Immature natural killer cell (primary cell): ENCODE results near the gene IRF2BP1. TPM values are rescaled to one million over a fixed set of nuclear protein-coding genes. Genes with fewer than 3 reads are reported as not detected.
"Not testable (repeated sequence)": the region's sequence is repeated elsewhere in the genome, so short reads cannot be mapped to it uniquely, and the experiment has no call there.

ENCODE experiments used
- DNase-seq, 3 donors: peaks; one replicate each; pipeline ENCODE4 v3.0.0; 2022; ENCODE audit warnings: mixed read lengths in 1 of 3
- H3K27ac Mint-ChIP-seq, 6 donors: one replicate each; pipeline ENCODE4 v1.8.0; 2020; ENCODE audit warnings: mixed read lengths in 6 of 6, mild to moderate bottlenecking in 5 of 6, inconsistent platforms in 4 of 6, moderate library complexity in 3 of 6
- H3K27me3 Mint-ChIP-seq, 3 donors: one replicate each; pipeline ENCODE4 v1.8.0; 2020 to 2021; ENCODE audit warnings: low read depth in 3 of 3, mild to moderate bottlenecking in 3 of 3, mixed read lengths in 3 of 3, moderate library complexity in 3 of 3, inconsistent platforms in 1 of 3
- H3K36me3 Mint-ChIP-seq, 3 donors: one replicate each; pipeline ENCODE4 v1.8.0; 2020; ENCODE audit warnings: mixed read lengths in 3 of 3, inconsistent platforms in 2 of 3, mild to moderate bottlenecking in 2 of 3
- H3K4me1 Mint-ChIP-seq, 2 donors: one replicate each; pipeline ENCODE4 v1.8.0; 2020; ENCODE audit warnings: inconsistent platforms in 2 of 2, mild to moderate bottlenecking in 2 of 2, mixed read lengths in 2 of 2, moderate library complexity in 1 of 2
- H3K4me3 Mint-ChIP-seq, 5 donors: one replicate each; pipeline ENCODE4 v1.8.0; 2020; ENCODE audit warnings: mild to moderate bottlenecking in 5 of 5, mixed read lengths in 5 of 5, inconsistent platforms in 3 of 5, moderate library complexity in 3 of 5
- H3K9me3 Mint-ChIP-seq, 6 donors: one replicate each; pipeline ENCODE4 v1.8.0; 2020; ENCODE audit warnings: mild to moderate bottlenecking in 6 of 6, mixed read lengths in 6 of 6, inconsistent platforms in 4 of 6, moderate library complexity in 3 of 6
- polyA plus RNA-seq, 3 donors: library from polyadenylated mRNA; unstranded; fragments of 300-500 nt; fragmentation: Illumina TruSeq; gene quantifications; one replicate each; pipeline ENCODE4 v1.2.3, GENCODE V29; 2021

Gene IRF2BP1
- polyA plus RNA-seq, 3 donors from 2014 or later: 3.4 to 9.4 (median 7.0) TPM

DNA sequence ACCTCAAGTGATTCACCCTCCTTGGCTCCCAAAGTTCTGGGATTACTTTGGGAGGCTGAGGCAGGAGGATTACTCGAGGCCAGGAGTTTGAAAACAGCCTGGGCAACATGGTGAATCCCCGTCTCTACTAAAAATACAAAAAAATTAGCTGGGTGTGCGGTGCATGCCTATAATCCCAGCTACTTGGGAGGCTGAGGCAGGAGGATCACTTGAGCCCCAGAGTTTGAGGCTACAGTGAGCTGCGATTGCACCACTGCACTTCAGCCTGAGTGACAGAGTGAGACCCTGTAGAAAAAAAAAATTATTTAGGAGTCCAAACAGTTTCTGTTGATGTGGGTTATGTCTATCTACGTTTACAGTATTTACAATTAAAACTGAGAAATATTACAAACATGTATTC is 15.1 kb downstream of the IRF2BP1 start:
- Mint-ChIP-seq H3K27ac (no peak overlapping the region), H3K27me3 (peaks cover under 1 to 4% (median 2%) of the 10 kb centered on the region in 3 donors), H3K4me1 (no peaks in the 10 kb centered on the region), H3K4me3 (no peak overlapping the region), H3K36me3 (no peaks in the 10 kb centered on the region), H3K9me3 (no peaks in the 10 kb centered on the region)
- no peak for DNase-seq

DNA sequence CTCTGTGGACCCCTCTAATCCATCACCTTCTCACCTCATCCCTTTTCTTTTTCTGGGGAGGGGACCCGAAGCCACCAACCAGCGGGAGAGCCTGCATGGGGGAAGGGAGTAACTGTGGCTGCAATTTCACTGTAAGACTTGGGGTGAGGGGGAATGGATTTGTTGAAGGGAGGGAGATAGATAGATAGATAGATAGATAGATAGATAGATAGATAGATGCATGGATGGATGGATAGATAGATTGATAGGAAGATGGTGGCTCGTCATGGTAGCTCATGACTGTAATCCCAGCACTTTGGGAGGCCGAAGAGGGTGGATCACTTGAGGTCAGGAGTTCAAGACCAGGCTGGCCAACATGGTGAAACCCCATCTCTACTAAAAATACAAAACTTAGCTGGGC is 18.7 kb downstream of the IRF2BP1 start:
- not testable (repeated sequence) for H3K27ac Mint-ChIP-seq, H3K36me3 Mint-ChIP-seq, H3K9me3 Mint-ChIP-seq, DNase-seq, H3K4me3 Mint-ChIP-seq
- H3K27me3 Mint-ChIP-seq: peaks cover 7 to 14% (median 9%) of the 10 kb centered on the region in 3 donors
- H3K4me1 Mint-ChIP-seq: peaks cover 21 to 24% of the 10 kb centered on the region in 2 donors

DNA sequence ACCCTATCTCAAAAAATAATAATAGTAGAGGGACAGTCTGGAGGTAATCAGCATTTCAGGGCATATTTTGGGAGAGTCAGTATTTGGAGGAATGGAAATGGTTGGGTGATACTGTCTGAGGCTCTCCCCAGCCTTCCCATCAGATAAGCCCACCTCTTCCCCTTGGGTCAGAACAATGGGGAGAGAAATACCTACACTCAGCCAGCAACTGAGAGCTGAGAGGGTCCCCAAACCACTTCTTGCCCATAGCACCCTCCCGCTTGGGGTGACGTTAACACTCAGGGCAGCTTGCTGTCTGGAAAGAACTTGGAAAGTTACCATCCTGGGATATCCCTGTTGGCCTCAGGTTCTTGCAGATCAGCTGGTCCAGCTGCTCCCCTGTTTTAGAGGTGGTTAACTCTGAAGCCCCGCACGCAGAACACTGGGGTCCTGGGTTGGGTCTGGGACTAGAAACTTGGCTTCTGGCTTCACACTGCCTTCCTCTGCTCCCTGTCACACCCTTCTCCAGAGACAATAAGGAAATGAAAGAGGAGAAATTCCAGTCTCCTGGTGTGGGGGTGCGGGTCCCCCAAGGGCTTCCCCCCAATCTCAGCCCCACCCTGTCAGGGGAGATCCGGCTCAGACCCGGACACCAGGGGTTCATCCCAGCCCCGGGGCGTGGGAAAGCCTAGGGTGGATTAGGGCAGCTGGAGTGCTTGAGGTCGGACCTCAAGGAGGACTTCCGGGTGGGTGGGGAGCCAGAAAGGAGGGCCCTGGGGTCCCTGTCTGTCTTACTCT is 19.4 kb downstream of the IRF2BP1 start:
- no peak overlapping the region for H3K27ac Mint-ChIP-seq
- no peaks in the 10 kb centered on the region for H3K9me3 Mint-ChIP-seq
- DNase-seq: no peak
- peaks cover 24 to 29% of the 10 kb centered on the region in 2 donors for H3K4me1 Mint-ChIP-seq
- peaks cover 7 to 15% (median 9%) of the 10 kb centered on the region in 3 donors for H3K27me3 Mint-ChIP-seq
- no peaks in the 10 kb centered on the region for H3K36me3 Mint-ChIP-seq
- H3K4me3 Mint-ChIP-seq: no peak overlapping the region

DNA sequence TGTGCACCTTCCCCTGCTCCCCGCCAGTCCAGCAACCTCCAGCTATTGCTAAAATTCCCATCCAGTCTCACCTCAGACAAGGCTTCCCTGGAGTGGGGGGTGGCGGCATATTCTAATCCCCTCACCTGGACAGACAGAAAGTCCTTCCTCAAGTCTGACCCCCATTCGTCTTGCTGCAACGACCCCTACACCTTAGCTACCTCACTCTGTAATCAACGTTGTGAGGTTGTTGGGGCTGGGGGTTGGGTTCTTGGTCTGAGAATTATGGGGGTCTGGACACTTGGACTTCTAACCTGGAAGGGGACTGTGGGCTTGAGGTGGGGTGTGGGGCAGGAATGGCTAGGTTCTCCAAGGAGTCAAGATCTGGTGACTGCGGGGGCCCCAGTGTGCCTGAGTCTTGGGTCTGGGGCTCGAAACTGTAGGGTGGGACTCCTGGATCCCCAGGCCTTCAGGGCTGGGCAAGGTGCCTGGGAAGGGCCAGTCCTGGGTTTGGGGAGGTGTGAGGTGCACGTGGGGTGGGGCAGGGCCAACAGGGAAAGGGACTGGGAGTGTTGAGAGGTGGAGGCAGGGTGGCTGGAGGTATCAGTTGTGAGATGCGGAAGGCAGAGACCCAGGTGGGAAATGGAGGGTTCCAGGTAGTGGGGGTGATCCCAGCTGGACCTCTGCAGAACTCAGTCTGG is 20.5 kb downstream of the IRF2BP1 start:
- no peak for DNase-seq
- H3K36me3 Mint-ChIP-seq: no peaks in the 10 kb centered on the region
- H3K4me3 Mint-ChIP-seq: peak overlapping the region in 1 of 5 donors; percentile 25
- no peaks in the 10 kb centered on the region for H3K9me3 Mint-ChIP-seq
- peaks cover 27 to 36% of the 10 kb centered on the region in 2 donors for H3K4me1 Mint-ChIP-seq
- H3K27ac Mint-ChIP-seq: no peak overlapping the region
- peaks cover 7 to 15% (median 9%) of the 10 kb centered on the region in 3 donors for H3K27me3 Mint-ChIP-seq

DNA sequence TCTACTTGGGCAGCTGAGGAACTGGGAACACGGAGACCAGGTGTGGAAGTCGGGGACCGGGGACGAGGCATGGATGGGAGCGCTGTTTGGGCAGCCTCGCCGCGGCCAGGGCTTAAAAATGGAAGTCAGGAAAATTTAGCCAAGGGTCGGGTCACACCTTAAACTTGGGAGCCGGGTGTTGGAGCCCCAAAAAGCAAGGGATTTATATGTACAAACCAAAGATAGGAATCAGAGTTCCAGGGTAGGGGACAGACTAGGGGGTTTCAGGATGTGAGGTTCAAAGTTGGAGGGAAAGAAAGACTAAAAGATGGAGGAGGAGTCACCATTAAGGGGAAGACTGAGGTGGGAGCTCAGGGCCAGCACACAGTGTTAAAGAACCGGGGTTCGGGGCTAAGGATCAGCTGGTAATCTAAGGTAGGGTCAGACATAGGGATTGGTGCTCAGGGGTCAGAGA is 21.3 kb downstream of the IRF2BP1 start:
- no peak overlapping the region for H3K27ac Mint-ChIP-seq
- H3K4me3 Mint-ChIP-seq: peak overlapping the region; percentile 34 to 63 (median 62)
- peaks cover 7 to 15% (median 9%) of the 10 kb centered on the region in 3 donors for H3K27me3 Mint-ChIP-seq
- H3K4me1 Mint-ChIP-seq: peaks cover 28 to 36% of the 10 kb centered on the region in 2 donors
- no peak for DNase-seq
- H3K36me3 Mint-ChIP-seq: no peaks in the 10 kb centered on the region
- no peaks in the 10 kb centered on the region for H3K9me3 Mint-ChIP-seq

DNA sequence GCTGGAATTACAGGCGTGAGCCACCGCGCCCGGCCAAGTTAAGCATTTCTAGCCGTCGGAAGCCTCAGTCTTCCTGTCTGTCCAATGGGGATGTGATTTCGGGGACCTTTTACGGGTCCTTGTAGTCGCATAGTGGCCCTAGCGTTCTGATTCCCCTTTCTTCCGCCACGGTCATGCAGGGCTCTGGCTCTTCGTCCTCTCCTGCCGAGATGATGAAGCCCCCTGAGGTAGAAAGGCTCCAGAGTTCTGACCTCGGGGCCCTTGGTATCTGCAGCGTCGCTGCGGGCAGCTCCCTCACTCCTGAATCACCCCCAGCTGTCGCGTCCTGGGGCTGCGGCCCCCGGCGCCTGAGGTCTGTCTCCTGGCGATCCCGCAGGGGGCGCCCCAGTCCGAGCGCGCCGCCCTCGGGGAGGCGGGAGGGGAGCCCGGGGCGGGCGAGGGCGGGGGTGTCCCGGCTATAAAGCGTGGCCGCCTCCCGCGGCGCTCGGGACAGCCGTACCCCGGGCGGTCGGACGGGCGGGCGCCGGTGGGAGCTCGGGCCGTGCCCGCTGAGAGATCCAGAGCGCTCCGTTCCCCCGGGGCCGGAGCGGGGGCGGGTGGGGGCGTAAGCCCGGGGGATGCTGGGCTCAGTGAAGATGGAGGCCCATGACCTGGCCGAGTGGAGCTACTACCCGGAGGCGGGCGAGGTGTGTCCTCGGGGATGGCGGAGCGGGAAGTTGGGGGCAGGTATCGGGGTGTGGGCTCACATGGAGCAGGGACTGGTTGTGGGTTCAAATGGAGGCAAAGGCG is 21.9 kb downstream of the IRF2BP1 start, which contains the start of gene FOXA3:
FOXA3 (plus strand) TSS at position 487 of the 789 bp plus-strand sequence; CDS start at position 618, 131 bp downstream.
- H3K4me1 Mint-ChIP-seq: peaks cover 28 to 36% of the 10 kb centered on the region in 2 donors
- H3K4me3 Mint-ChIP-seq: peak within 1 kb of the TSS; percentile 92 to 97 (median 96)
- no peaks in the 10 kb centered on the region for H3K9me3 Mint-ChIP-seq
- H3K36me3 Mint-ChIP-seq: no peaks in the 10 kb centered on the region
- H3K27ac Mint-ChIP-seq: peak within 1 kb of the TSS; percentile 88 to 99 (median 95)
- H3K27me3 Mint-ChIP-seq: peaks cover 7 to 15% (median 9%) of the 10 kb centered on the region in 3 donors
- DNase-seq: peak; percentile 61 to 63 (median 63)

DNA sequence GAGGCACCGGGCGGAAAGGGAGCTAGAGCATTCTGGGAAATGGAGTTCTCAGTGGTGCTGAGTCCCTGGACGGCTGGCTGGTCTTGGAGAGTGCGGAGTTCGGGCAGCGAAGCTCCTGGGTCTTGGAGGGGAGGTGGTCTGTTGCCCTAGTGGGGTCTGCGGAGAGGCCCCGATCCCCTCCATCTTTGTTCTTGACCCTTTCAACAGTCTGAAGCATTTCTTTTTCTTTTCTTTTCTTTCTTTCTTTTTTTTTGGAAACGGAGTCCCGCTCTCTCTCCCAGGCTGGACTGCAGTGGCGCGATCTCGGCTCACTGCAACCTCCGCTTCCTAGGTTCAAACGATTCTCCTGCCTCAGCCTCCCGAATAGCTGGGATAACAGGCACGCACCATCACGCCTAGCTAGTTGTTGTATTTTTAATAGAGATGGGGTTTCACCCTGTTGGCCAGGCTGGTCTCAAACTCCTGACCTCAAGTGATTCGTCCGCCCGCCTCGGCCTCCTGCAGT is 22.6 kb downstream of the IRF2BP1 start:
- no peak for DNase-seq
- Mint-ChIP-seq H3K4me3 (peak overlapping the region; percentile 92 to 97 (median 96)), H3K36me3 (peaks cover 0 to 4% (median under 1%) of the 10 kb centered on the region in 3 donors), H3K9me3 (no peaks in the 10 kb centered on the region), H3K27me3 (peaks cover 7 to 15% (median 9%) of the 10 kb centered on the region in 3 donors), H3K4me1 (peaks cover 30 to 41% of the 10 kb centered on the region in 2 donors), H3K27ac (peak overlapping the region; percentile 88 to 99 (median 95))

DNA sequence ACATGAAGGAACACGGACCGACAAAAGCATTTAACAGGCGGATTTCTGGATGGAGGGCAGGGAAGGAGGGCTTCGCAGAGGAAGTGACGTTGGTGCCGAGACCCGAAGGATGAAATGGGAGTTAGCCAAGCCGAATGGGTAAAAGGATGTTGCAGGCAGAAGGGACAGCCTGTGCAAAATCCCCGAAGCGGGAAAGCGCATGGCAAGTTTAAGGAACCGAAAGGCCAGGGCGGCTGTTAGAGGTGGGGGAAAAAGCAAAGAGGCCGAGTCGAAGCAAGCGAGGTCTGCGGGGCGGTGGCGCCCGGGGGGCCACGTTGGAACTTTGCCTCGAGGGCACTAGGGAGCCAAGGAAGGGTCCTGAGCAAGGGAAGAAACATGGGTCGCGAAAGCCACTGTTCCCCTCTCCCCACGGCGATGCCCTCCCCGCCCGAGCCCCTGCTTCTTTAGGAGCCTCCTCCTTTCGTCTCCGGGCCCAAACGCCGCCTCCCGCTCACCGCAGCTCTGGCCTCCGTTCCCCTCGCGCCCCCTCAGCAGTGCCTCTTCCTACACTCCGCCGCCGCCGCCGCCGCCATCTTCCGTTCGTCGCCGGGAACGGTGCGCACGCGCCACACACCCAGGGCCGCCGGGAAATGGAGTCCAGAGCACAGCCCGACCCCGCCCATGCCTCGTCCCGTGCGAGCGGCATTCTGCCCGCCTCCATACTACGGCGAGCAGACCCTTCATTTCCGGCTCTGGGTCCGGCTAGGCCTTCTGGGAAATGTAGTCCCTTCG is 23.2 kb downstream of the IRF2BP1 start, which contains the start of gene SYMPK:
SYMPK (minus strand) TSS at position 584 of the 771 bp plus-strand sequence. CDS start 8,652 bp downstream, outside the sequence.
- peak within 1 kb of the TSS; percentile 92 to 97 (median 96) for H3K4me3 Mint-ChIP-seq
- DNase-seq: peak; percentile 98
- peaks cover 33 to 45% of the 10 kb centered on the region in 2 donors for H3K4me1 Mint-ChIP-seq
- H3K27ac Mint-ChIP-seq: peak within 1 kb of the TSS; percentile 88 to 99 (median 95)
- H3K36me3 Mint-ChIP-seq: peaks cover 0 to 9% (median 4%) of the 10 kb centered on the region in 3 donors
- H3K27me3 Mint-ChIP-seq: peaks cover 8 to 15% (median 9%) of the 10 kb centered on the region in 3 donors
- H3K9me3 Mint-ChIP-seq: no peaks in the 10 kb centered on the region

DNA sequence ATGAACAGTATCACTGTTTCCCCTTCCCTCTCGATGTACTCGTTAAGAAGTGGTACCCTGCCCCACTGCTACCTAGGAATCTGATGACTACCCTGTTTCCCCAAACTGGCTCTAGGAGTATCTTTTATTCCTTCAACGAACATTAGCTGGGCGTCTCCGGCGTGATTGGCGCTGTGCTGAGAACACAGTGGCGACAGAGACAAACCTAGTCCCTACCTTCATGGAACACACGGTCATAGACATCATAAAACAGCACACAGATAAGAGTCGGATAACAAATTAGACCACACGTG is 23.7 kb downstream of the IRF2BP1 start:
- Mint-ChIP-seq H3K4me1 (peaks cover 33 to 45% of the 10 kb centered on the region in 2 donors), H3K9me3 (no peaks in the 10 kb centered on the region), H3K36me3 (peaks cover 0 to 9% (median 4%) of the 10 kb centered on the region in 3 donors), H3K27me3 (peaks cover 8 to 15% (median 9%) of the 10 kb centered on the region in 3 donors), H3K27ac (peak overlapping the region; percentile 88 to 99 (median 95)), H3K4me3 (peak overlapping the region; percentile 92 to 97 (median 96))
- no peak for DNase-seq

DNA sequence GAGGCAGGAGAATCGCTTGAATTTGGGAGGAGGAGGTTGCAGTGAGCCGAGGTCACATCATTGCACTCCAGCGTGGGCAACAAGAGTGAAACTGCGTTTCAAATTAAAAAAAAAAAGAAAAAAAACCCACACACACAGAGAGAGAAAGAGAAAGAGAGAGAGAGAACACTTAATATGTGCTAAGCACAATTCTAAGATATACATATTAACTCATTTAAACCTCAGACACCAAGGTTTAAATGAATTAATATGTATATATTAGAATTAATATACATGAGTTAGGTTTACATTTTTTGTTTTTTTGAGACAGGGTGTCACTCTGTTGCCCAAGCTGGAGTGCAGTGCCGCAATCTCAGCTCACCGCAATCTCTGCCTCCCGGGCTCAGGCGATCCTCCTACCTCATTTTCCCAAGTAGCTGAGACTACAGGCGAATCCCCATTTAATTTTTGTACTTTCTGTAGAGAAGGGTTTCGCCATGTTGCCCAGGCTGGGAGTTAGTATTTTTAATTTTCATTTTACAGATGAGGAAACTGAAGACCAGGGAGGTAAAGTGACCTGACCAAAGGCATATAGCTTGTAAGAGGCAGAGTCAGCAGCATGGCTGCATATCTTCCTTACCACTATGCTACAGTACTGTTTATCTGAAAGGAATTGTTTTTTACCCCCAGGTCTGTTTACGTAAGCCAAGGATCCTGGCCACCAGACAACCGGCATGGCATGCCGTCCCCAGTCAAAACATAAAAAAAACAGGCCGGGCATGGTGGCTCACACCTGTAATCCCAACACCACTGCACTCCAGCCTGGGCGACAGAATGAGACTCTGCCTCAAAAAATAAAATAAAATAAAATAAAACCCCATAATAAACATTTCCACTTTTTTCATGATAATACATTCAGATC is 25.3 kb downstream of the IRF2BP1 start:
- Mint-ChIP-seq H3K27me3 (peaks cover 5 to 12% (median 9%) of the 10 kb centered on the region in 3 donors), H3K9me3 (no peaks in the 10 kb centered on the region), H3K4me3 (peak overlapping the region in 4 of 5 donors; percentile 18 to 62 (median 43)), H3K36me3 (peaks cover 0 to 9% (median 8%) of the 10 kb centered on the region in 3 donors), H3K27ac (peak overlapping the region in 4 of 6 donors; percentile 22 to 48 (median 36)), H3K4me1 (peaks cover 33 to 50% of the 10 kb centered on the region in 2 donors)
- DNase-seq: no peak

DNA sequence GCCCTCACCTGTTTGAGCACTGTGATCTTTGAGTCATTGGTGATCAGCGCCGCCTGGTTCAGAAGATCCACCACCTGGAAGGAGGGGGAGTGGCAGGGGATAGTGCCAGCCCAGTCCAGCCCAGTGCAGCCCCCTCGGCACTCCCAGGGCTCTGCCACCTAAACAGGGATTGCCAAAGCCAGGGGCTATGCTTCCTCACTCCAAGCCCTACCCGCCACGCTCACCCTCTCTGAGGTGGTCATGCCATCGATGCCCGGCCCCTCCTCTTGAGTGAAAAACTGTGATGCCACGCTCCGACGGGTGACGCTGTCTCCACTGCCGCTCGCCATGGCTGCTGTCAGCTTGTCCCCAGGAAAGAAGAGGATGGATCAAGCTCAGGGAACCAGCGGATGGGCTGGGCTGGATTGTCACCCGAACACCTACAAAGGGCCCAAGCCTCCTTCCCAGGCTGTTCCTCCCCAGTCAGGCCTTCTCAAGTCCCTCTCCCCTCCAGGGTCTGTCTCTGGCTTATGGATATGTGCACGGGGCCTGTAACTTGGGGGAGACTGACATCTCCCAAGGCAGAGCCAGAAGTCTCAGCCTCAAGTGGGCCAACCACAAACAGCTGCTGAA is 31.7 kb downstream of the IRF2BP1 start:
- no peak for DNase-seq
- no peak overlapping the region for H3K4me3 Mint-ChIP-seq
- peaks cover 6 to 15% of the 10 kb centered on the region in 2 donors for H3K4me1 Mint-ChIP-seq
- peaks cover 0 to 3% (median 2%) of the 10 kb centered on the region in 3 donors for H3K27me3 Mint-ChIP-seq
- H3K27ac Mint-ChIP-seq: no peak overlapping the region
- peaks cover 18 to 21% (median 21%) of the 10 kb centered on the region in 3 donors for H3K36me3 Mint-ChIP-seq
- H3K9me3 Mint-ChIP-seq: no peaks in the 10 kb centered on the region
